ENCODE data around the gene RALGAPA2. TPM values are rescaled to one million over a fixed set of nuclear protein-coding genes. Genes with fewer than 3 reads are reported as not detected.

The RALGAPA2 gene
- total RNA-seq, 2 experiments from 2014 or later: 21.8 to 22.8 TPM

- ATAC-seq: no peak
- ChIA-PET CTCF (interaction anchor here (0.7 to 1.5 kb wide), 3 partner anchors 9 to 112 kb away, joined by 3 to 4 read pairs (median 3); no protein-coding TSS in a partner anchor), POLR2A (interaction anchor here (0.6 to 0.9 kb wide), 2 partner anchors 8 to 745 kb away, joined by 3 read pairs; no protein-coding TSS in a partner anchor)
- Mint-ChIP-seq H3K27ac (peak overlapping the region; percentile 98), H3K27me3 (ENCODE audit: low read depth) (peaks cover 2% of the 10 kb centered on the region), H3K36me3 (ENCODE audit: low read depth) (peaks cover 5% of the 10 kb centered on the region), H3K4me1 (ENCODE audit: low read depth) (peaks cover 26% of the 10 kb centered on the region), H3K9me3 (ENCODE audit: insufficient read depth) (no peaks in the 10 kb centered on the region), H3K4me3 (peak overlapping the region; percentile 87)
- DNase-seq: no peak
Observed at GRCh38 chr20:20713244-20713765, 861 bp upstream of the RALGAPA2 start.

DNA sequence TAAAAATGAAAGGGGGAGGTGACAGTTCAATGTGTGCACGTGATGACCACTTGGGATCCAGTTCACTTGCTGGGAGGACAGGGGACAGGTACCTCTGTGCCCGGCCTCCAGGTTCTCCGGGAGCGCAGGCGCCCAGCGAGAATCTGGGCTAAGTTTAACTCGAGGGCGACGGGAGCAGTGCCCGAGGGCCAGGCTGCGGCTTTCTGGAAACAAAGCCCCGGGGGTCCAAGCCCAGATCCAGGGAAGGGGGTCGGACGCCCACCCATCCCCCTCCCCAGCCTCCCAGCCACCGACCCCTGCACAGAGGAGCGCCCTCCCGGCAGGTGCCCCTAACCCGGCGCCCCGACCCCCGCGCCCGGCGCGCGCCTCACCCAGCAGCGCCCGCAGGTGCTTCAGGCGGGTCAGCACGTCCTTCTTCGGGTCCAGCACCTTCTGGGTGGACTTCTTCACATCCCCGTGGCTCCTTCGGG, 405 bp downstream of the RALGAPA2 start:
- ATAC-seq (no peak), DNase-seq (no peak)
- Mint-ChIP-seq H3K36me3 (ENCODE audit: low read depth) (peaks cover 9% of the 10 kb centered on the region), H3K4me1 (ENCODE audit: low read depth) (peaks cover 26% of the 10 kb centered on the region), H3K27ac (peak overlapping the region; percentile 88), H3K9me3 (ENCODE audit: insufficient read depth) (no peaks in the 10 kb centered on the region), H3K4me3 (peak overlapping the region; percentile 87), H3K27me3 (ENCODE audit: low read depth) (peaks cover 2% of the 10 kb centered on the region)
- POLR2A ChIA-PET: interaction anchor here (0.9 kb wide), 2 partner anchors 10 to 660 kb away, joined by 3 to 4 read pairs; partner anchors contain the start of genes CFAP61 and CRNKL1
- CTCF ChIA-PET: interaction anchor here (0.9 kb wide), 1 partner anchor 118 kb away, joined by 3 read pairs; no protein-coding TSS in a partner anchor

- H3K4me3 Mint-ChIP-seq: peak overlapping the region; percentile 87
- POLR2A ChIA-PET: interaction anchor here (0.9 kb wide), 1 partner anchor 659 kb away, joined by 4 read pairs; the partner anchor contains the start of genes CFAP61 and CRNKL1
- peak; percentile 53 for DNase-seq
- H3K27ac Mint-ChIP-seq: peak overlapping the region; percentile 88
- peaks cover 2% of the 10 kb centered on the region for H3K27me3 Mint-ChIP-seq (ENCODE audit: low read depth)
- CTCF ChIA-PET: interaction anchor here (0.9 kb wide), 1 partner anchor 118 kb away, joined by 3 read pairs; no protein-coding TSS in a partner anchor
- no peaks in the 10 kb centered on the region for H3K9me3 Mint-ChIP-seq (ENCODE audit: insufficient read depth)
- H3K36me3 Mint-ChIP-seq (ENCODE audit: low read depth): peaks cover 9% of the 10 kb centered on the region
- H3K4me1 Mint-ChIP-seq (ENCODE audit: low read depth): peaks cover 26% of the 10 kb centered on the region
- ATAC-seq: peak; percentile 7
Observed at GRCh38 chr20:20711413-20711812, 1.0 kb downstream of the RALGAPA2 start.

DNA sequence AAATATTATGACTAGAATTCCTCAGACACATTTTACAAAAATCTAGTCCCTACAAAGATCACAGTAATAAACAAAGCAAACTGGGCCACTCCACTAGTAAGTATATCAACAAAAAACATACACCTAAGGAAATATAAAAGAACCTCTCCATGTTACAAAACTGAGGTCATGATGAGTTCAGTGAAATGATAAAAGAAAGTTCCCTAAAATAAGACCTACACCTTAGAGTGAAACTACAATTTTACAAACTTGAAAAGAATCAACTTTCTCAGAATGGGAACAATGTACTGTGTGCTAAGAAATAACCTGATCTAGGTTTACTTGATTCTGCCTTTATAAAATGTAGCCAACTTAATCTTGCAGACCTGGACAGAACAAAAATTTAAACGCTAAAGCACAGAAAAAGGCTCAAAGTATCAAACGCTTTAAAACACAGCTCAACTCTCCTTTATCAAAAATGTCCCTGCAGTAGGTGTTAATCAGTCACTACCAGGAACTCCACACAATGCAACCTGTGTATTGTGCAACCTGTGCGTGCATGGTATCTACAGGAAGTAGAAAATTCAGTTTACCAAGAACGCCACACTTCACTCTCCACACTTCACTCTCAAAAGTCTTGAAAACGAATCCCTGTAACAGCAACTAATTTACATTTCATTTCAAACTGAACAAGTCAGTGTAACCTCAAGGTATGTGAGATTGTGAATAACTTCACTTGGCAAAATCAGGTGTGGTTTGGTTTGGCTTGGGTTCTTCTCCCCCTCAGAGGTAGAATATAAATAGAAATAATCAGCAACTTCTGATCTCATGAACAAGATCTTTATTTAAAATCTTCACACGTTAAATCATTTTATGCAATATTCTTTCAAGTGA, 1.8 kb downstream of the RALGAPA2 start:
- ATAC-seq (no peak), DNase-seq (peak; percentile 58)
- peak overlapping the region; percentile 87 for H3K4me3 Mint-ChIP-seq
- H3K36me3 Mint-ChIP-seq (ENCODE audit: low read depth): peaks cover 9% of the 10 kb centered on the region
- no peaks in the 10 kb centered on the region for H3K27me3 Mint-ChIP-seq (ENCODE audit: low read depth)
- ChIA-PET POLR2A (interaction anchor here (0.6 to 0.9 kb wide), 2 partner anchors 105 to 658 kb away, joined by 3 to 4 read pairs; partner anchors contain the start of genes CFAP61 and CRNKL1), CTCF (interaction anchor here (0.9 kb wide), 1 partner anchor 117 kb away, joined by 3 read pairs; no protein-coding TSS in a partner anchor)
- peak overlapping the region; percentile 88 for H3K27ac Mint-ChIP-seq
- H3K4me1 Mint-ChIP-seq (ENCODE audit: low read depth): peaks cover 26% of the 10 kb centered on the region
- no peaks in the 10 kb centered on the region for H3K9me3 Mint-ChIP-seq (ENCODE audit: insufficient read depth)

- Mint-ChIP-seq H3K27me3 (ENCODE audit: low read depth) (no peaks in the 10 kb centered on the region), H3K27ac (peak overlapping the region; percentile 88), H3K9me3 (ENCODE audit: insufficient read depth) (no peaks in the 10 kb centered on the region), H3K4me3 (no peak overlapping the region), H3K36me3 (ENCODE audit: low read depth) (peaks cover 9% of the 10 kb centered on the region), H3K4me1 (ENCODE audit: low read depth) (peaks cover 26% of the 10 kb centered on the region)
- POLR2A ChIA-PET: interaction anchor here (0.6 kb wide), 1 partner anchor 25 kb away, joined by 4 read pairs; no protein-coding TSS in a partner anchor
- DNase-seq (no peak), ATAC-seq (no peak)
- CTCF ChIA-PET: no interaction called here
Observed at GRCh38 chr20:20709887-20710286, 2.6 kb downstream of the RALGAPA2 start.

DNA sequence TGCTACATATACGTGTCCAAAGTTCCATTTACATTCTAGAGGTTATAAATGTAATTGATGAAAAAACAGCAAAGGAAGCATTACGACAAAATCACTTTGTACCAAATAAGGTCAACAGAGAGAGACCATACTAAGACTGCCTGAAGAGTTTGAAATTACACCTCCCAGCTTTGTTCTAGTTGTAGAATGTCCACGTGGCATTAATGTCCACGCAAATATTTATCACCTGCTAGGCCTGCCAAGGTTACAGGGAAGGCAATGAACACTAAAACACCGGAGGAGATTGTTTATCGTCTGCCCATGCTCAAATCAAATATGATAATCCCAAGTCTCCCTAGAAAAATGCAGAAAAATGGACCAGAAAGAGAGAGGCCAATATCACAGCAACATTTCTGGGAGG, 6.2 kb downstream of the RALGAPA2 start:
- H3K36me3 Mint-ChIP-seq (ENCODE audit: low read depth): peaks cover 9% of the 10 kb centered on the region
- no peak overlapping the region for H3K4me3 Mint-ChIP-seq
- H3K4me1 Mint-ChIP-seq (ENCODE audit: low read depth): peaks cover 17% of the 10 kb centered on the region
- H3K9me3 Mint-ChIP-seq (ENCODE audit: insufficient read depth): no peaks in the 10 kb centered on the region
- no peaks in the 10 kb centered on the region for H3K27me3 Mint-ChIP-seq (ENCODE audit: low read depth)
- ATAC-seq: no peak
- no peak for DNase-seq
- POLR2A ChIA-PET: no interaction called here
- H3K27ac Mint-ChIP-seq: no peak overlapping the region
- CTCF ChIA-PET: no interaction called here

GRCh38 chr20:20702330-20703245, 9.9 kb downstream of the RALGAPA2 start:
- Mint-ChIP-seq H3K4me1 (ENCODE audit: low read depth) (no peaks in the 10 kb centered on the region), H3K27me3 (ENCODE audit: low read depth) (no peaks in the 10 kb centered on the region), H3K27ac (no peak overlapping the region), H3K4me3 (no peak overlapping the region), H3K9me3 (ENCODE audit: insufficient read depth) (no peaks in the 10 kb centered on the region), H3K36me3 (ENCODE audit: low read depth) (peaks cover under 1% of the 10 kb centered on the region)
- ChIA-PET POLR2A (no interaction called here), CTCF (no interaction called here)
- ATAC-seq (no peak), DNase-seq (no peak)

- ATAC-seq (no peak), DNase-seq (no peak)
- ChIA-PET CTCF (no interaction called here), POLR2A (no interaction called here)
- Mint-ChIP-seq H3K36me3 (ENCODE audit: low read depth) (no peaks in the 10 kb centered on the region), H3K4me3 (no peak overlapping the region), H3K9me3 (ENCODE audit: insufficient read depth) (no peaks in the 10 kb centered on the region), H3K4me1 (ENCODE audit: low read depth) (no peaks in the 10 kb centered on the region), H3K27me3 (ENCODE audit: low read depth) (no peaks in the 10 kb centered on the region), H3K27ac (no peak overlapping the region)
Observed at GRCh38 chr20:20699917-20700316, 12.5 kb downstream of the RALGAPA2 start.

DNA sequence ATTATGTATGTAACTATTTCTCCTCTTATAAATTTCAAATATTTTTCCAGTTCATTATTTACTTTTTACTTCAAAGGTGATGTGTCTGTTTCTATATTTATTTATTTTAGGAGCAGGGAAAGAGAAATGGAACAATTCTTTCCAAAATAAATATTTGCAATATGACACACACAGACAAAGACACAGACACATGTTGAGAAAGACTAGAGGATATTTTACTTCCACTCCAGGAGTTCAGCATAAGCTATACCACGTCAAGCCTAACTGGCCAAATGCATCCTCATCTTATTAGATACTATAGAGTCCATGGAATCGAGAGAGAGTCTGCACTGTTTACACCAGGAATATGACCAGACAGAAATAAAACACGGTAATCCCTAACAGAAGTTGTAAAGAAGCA, 13.3 kb downstream of the RALGAPA2 start:
- H3K27ac Mint-ChIP-seq: no peak overlapping the region
- ATAC-seq: no peak
- no peak for DNase-seq
- H3K4me1 Mint-ChIP-seq (ENCODE audit: low read depth): no peaks in the 10 kb centered on the region
- ChIA-PET CTCF (no interaction called here), POLR2A (no interaction called here)
- no peaks in the 10 kb centered on the region for H3K27me3 Mint-ChIP-seq (ENCODE audit: low read depth)
- H3K4me3 Mint-ChIP-seq: no peak overlapping the region
- H3K9me3 Mint-ChIP-seq (ENCODE audit: insufficient read depth): no peaks in the 10 kb centered on the region
- H3K36me3 Mint-ChIP-seq (ENCODE audit: low read depth): no peaks in the 10 kb centered on the region

DNA sequence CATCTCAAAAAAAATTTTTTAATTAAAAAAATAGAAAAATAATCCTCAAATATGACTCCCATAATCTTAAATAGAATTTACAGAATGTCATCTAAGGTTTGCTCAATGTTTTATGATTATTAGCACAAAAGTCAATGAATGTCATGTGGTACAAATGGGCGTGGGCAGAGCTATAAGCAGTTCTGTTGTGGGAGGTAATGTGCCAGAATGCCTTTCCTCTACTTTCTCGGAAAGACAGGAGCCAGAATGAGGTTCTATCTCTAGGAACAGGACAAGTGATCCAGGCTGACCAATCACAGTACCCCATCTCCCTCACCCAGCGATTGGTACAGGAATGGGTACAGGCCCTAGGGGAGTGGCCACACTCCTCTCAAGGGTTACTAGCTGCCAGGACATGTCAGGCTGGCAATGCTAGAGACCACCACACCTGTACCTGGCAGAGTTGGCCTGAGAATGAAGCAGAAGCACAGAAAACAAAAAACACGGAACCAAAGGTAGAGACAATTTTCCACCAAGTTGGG, 15.1 kb downstream of the RALGAPA2 start:
- Mint-ChIP-seq H3K9me3 (ENCODE audit: insufficient read depth) (no peaks in the 10 kb centered on the region), H3K27ac (no peak overlapping the region), H3K4me1 (ENCODE audit: low read depth) (no peaks in the 10 kb centered on the region), H3K27me3 (ENCODE audit: low read depth) (no peaks in the 10 kb centered on the region), H3K4me3 (no peak overlapping the region), H3K36me3 (ENCODE audit: low read depth) (no peaks in the 10 kb centered on the region)
- CTCF ChIA-PET: interaction anchor here (0.9 kb wide), 1 partner anchor 127 kb away, joined by 3 read pairs; no protein-coding TSS in a partner anchor
- no peak for DNase-seq
- POLR2A ChIA-PET: no interaction called here
- no peak for ATAC-seq

- no peak for DNase-seq
- CTCF ChIA-PET: no interaction called here
Observed at GRCh38 chr20:20695250-20695816, 17.1 kb downstream of the RALGAPA2 start.

More at GRCh38 chr20:20695250-20695816, 17.1 kb downstream of the RALGAPA2 start:
- no peak overlapping the region for H3K4me3 Mint-ChIP-seq
- no peak overlapping the region for H3K27ac Mint-ChIP-seq
- no peaks in the 10 kb centered on the region for H3K36me3 Mint-ChIP-seq (ENCODE audit: low read depth)
- ATAC-seq: no peak
- H3K9me3 Mint-ChIP-seq (ENCODE audit: insufficient read depth): no peaks in the 10 kb centered on the region
- no peaks in the 10 kb centered on the region for H3K4me1 Mint-ChIP-seq (ENCODE audit: low read depth)
- POLR2A ChIA-PET: no interaction called here
- H3K27me3 Mint-ChIP-seq (ENCODE audit: low read depth): no peaks in the 10 kb centered on the region
